Measurements from ENCODE around the gene VPS13D.

VPS13D gene

DNA sequence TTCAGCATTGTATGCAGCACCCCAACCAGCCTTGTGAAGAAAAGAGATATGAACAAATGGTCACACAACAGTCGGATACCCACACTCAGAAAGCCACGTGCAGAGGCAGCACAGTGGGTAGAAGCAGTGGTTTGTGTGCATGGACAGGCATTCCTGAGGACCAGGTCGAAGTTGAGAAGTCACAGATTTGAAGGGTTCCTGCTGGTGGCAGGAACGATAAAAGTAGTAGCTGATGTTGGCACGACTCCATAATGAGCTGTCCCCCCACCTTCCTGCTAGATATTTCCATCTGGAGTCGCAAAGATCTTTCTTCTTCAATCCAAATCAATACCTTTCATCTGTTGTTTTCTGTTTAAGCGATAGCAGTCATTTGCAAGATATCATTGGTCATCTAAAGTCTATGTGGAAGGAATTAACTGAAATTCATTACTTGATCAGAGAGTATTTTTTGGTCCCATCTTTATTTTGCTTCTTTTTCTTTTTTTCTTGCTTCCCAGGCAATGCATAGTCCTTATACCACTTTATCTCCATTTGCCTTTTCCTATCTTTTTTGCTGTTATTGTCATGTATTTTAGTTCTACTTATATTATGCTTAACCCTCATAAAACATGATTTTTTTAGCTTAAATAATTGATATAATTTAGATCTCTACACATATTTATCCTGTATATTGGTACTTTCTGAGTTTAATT is 211.7 kb downstream of the VPS13D start:
- TF ChIP-seq, protein P1, sequence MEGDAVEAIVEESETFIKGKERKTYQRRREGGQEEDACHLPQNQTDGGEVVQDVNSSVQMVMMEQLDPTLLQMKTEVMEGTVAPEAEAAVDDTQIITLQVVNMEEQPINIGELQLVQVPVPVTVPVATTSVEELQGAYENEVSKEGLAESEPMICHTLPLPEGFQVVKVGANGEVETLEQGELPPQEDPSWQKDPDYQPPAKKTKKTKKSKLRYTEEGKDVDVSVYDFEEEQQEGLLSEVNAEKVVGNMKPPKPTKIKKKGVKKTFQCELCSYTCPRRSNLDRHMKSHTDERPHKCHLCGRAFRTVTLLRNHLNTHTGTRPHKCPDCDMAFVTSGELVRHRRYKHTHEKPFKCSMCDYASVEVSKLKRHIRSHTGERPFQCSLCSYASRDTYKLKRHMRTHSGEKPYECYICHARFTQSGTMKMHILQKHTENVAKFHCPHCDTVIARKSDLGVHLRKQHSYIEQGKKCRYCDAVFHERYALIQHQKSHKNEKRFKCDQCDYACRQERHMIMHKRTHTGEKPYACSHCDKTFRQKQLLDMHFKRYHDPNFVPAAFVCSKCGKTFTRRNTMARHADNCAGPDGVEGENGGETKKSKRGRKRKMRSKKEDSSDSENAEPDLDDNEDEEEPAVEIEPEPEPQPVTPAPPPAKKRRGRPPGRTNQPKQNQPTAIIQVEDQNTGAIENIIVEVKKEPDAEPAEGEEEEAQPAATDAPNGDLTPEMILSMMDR (IDR thresholded peaks at IDR 0.05; ENCODE audit: borderline replicate concordance, control extremely low read depth, extremely low read depth, insufficient read depth, missing control alignments), result no peak
- in situ Hi-C loops (cut with MboI; ENCODE audit: low sequenced_read_pairs, unreplicated experiment), result no loop called here
- DNase-seq (ENCODE audit: low spot score), result no peak

DNA sequence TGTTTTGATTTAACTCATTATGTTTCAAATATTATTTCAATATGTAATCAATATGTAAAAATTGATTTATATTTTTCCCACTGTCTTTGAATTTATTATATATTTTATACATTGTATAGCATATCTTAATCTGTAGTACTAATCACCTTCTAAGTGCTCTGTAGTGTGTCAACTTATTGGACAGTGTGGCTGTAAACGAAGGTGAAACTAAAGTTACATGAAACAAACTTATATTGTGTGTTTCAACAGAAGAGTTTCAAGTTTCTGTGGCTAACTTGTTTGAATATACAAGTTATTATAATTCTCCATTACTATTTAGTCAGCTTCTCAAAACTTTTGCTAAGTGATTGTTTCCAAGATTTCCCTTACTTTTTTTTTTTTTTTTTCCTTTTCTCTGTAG is 212.4 kb downstream of the VPS13D start:
- DNase-seq (ENCODE audit: low spot score), result no peak
- in situ Hi-C loops (cut with MboI; ENCODE audit: low sequenced_read_pairs, unreplicated experiment), result no loop called here
- TF ChIP-seq, protein P1 (IDR thresholded peaks at IDR 0.05; ENCODE audit: borderline replicate concordance, control extremely low read depth, extremely low read depth, insufficient read depth, missing control alignments), result no peak

DNA sequence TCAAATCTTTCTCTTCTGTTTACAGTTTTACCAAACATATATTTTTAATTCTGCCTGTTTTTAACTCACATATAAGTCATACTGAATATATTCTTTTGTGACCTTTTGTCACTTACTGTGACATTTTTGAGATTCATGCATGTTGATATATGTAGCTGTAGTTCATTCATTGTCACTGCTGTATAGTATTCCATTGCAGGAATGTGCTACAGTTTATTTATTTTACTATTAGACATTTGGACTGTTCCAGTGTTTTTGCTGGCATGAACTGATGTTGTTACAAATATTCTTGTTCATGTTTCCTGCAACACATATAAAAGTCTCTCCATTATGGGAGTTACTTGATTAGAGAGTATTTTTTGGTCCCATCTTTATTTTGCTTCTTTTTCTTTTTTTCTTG is 213.3 kb downstream of the VPS13D start:
- TF ChIP-seq, protein P1 (IDR thresholded peaks at IDR 0.05; ENCODE audit: borderline replicate concordance, control extremely low read depth, extremely low read depth, insufficient read depth, missing control alignments), result no peak
- no peak for DNase-seq (ENCODE audit: low spot score)
- in situ Hi-C loops (cut with MboI; ENCODE audit: low sequenced_read_pairs, unreplicated experiment), result no loop called here

DNA sequence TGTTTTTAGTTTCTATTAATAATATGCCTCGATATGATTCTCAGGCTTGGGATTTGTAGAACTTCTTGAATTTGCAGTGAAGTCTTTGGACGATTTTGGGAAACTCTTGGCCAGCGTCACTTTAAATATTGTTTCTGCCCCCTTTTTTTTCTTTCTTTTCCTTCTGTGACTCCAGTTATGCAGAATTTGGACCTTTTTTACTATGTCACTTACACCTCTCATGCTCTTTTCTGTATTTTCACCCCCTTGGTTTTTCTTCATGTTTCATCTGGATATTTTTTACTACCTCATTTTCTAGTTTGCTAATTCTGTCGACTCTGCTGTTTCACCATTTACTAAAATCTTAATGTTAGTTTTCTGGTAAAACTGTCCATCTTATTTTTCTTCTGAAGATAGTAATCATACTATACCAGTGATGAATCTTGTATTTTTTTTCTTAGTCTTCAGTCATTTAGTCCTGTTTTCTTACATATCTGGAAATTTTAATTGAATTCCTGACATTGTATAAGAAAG is 214.6 kb downstream of the VPS13D start:
- TF ChIP-seq, protein P1 (IDR thresholded peaks at IDR 0.05; ENCODE audit: borderline replicate concordance, control extremely low read depth, extremely low read depth, insufficient read depth, missing control alignments), result no peak
- in situ Hi-C loops (cut with MboI; ENCODE audit: low sequenced_read_pairs, unreplicated experiment), result no loop called here
- no peak for DNase-seq (ENCODE audit: low spot score)

DNA sequence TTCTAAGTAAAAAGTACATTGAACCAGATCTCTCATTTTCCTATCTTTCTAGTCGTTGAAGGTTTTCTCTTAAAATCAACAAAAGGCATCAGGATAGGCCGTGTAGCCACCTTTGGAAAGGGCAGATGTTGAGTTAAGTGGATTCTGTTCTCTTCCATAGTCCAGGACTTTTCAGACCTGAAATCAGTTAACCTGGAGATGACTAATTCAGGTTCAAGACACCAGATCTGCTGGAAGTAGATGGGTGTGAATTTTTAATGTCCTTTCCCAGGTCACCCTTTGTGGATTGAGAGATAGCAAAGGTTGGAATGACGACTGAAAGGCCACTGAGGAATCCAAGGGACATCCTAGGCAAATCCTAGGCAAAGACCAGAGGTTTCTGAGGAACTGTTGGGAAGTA is 215.4 kb downstream of the VPS13D start:
- in situ Hi-C loops (cut with MboI; ENCODE audit: low sequenced_read_pairs, unreplicated experiment), result no loop called here
- TF ChIP-seq, protein P1 (IDR thresholded peaks at IDR 0.05; ENCODE audit: borderline replicate concordance, control extremely low read depth, extremely low read depth, insufficient read depth, missing control alignments), result no peak
- no peak for DNase-seq (ENCODE audit: low spot score)

DNA sequence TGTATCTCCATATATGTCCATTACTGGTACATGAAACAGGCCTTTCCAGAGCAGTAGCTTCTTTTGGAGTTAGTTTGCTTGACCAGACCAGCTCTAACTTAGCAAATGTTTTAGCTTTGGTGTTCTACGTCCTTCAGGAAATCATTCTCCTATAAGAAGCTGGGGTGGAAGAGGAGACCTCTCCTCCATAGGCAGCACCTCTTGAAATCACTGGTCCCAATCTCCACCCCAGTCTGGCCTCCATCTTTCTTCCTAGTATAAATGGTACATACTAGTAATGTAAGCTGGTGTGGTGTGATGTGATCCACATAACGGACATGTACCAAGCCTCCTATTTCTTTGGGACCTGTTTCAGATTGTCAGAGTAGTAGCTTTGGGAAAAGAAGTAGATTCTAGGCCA is 216.8 kb downstream of the VPS13D start:
- no peak for DNase-seq (ENCODE audit: low spot score)
- in situ Hi-C loops (cut with MboI; ENCODE audit: low sequenced_read_pairs, unreplicated experiment), result no loop called here

More for the DNA sequence above, 216.8 kb downstream of the VPS13D start:
- TF ChIP-seq, protein P1 (IDR thresholded peaks at IDR 0.05; ENCODE audit: borderline replicate concordance, control extremely low read depth, extremely low read depth, insufficient read depth, missing control alignments), result no peak

Data from GM13976 (cell line).